WERI-Rb-1 (cell line): Measurements from ENCODE around the gene MAMDC2.

Source experiments
- DNase-seq: peaks from one replicate; pipeline ENCODE4 v3.0.0-alpha.2; 2020
- H3K27ac ChIP-seq: fragments of 250-450 bp; sonication (Bioruptor Pico); 2 replicates; pipeline ENCODE4 v1.5.1; 2020; ENCODE audit warnings: mild to moderate bottlenecking, moderate library complexity
- H3K27me3 ChIP-seq: fragments of 250-450 bp; sonication (Bioruptor Pico); 2 replicates; pipeline ENCODE4 v1.5.1; 2021; ENCODE audit warnings: mild to moderate bottlenecking, low read depth, moderate library complexity; ENCODE audit not compliant: insufficient read depth, severe bottlenecking
- H3K36me3 ChIP-seq: fragments of 250-450 bp; sonication (Bioruptor Pico); 2 replicates; pipeline ENCODE4 v1.5.1; 2020; ENCODE audit warnings: mild to moderate bottlenecking, moderate library complexity
- H3K4me3 ChIP-seq: 2 replicates; pipeline ENCODE4 v1.5.1; 2011; ENCODE audit warnings: low read depth, mild to moderate bottlenecking, control low read depth, low read length
- H3K9me3 ChIP-seq: fragments of 250-450 bp; sonication (Bioruptor Pico); 2 replicates; pipeline ENCODE4 v1.5.1; 2021; ENCODE audit warnings: mild to moderate bottlenecking, moderate library complexity; ENCODE audit not compliant: severe bottlenecking
- CTCF ChIP-seq: IDR thresholded peaks from 2 replicates; pipeline ENCODE4 v1.5.1; 2011; ENCODE audit warnings: low read depth, mild to moderate bottlenecking, control low read depth, inconsistent platforms, low read length

The MAMDC2 gene

GRCh38 chr9:70003901-70004714 is 39.5 kb upstream of the MAMDC2 start:
- H3K27ac ChIP-seq = no peak overlapping the region
- no peak overlapping the region for H3K4me3 ChIP-seq
- no peak for TF ChIP-seq CTCF
- no peak for DNase-seq
- H3K27me3 ChIP-seq = no peaks in the 10 kb centered on the region
- H3K36me3 ChIP-seq = no peaks in the 10 kb centered on the region
- no peaks in the 10 kb centered on the region for H3K9me3 ChIP-seq

GRCh38 chr9:70006306-70006705 is 37.3 kb upstream of the MAMDC2 start:
- Histone ChIP-seq H3K9me3 (no peaks in the 10 kb centered on the region), H3K4me3 (no peak overlapping the region), H3K36me3 (no peaks in the 10 kb centered on the region), H3K27me3 (no peaks in the 10 kb centered on the region), H3K27ac (no peak overlapping the region)
- no peak for DNase-seq
- no peak for TF ChIP-seq CTCF

GRCh38 chr9:70007831-70008230 is 35.8 kb upstream of the MAMDC2 start:
- TF ChIP-seq CTCF = no peak

GRCh38 chr9:70010015-70010414 is 33.6 kb upstream of the MAMDC2 start:
- TF ChIP-seq CTCF = no peak
- Histone ChIP-seq H3K27me3 (no peaks in the 10 kb centered on the region), H3K27ac (no peak overlapping the region), H3K9me3 (no peaks in the 10 kb centered on the region), H3K36me3 (no peaks in the 10 kb centered on the region), H3K4me3 (no peak overlapping the region)
- no peak for DNase-seq

More at GRCh38 chr9:70007831-70008230, 35.8 kb upstream of the MAMDC2 start:
- DNase-seq = no peak
- Histone ChIP-seq H3K9me3 (no peaks in the 10 kb centered on the region), H3K36me3 (no peaks in the 10 kb centered on the region), H3K4me3 (no peak overlapping the region), H3K27ac (no peak overlapping the region), H3K27me3 (no peaks in the 10 kb centered on the region)

GRCh38 chr9:70011366-70011765 is 32.3 kb upstream of the MAMDC2 start:
- no peak for TF ChIP-seq CTCF
- Histone ChIP-seq H3K27me3 (no peaks in the 10 kb centered on the region), H3K36me3 (no peaks in the 10 kb centered on the region), H3K9me3 (no peaks in the 10 kb centered on the region), H3K27ac (no peak overlapping the region), H3K4me3 (no peak overlapping the region)
- peak; percentile 24 for DNase-seq

GRCh38 chr9:70012569-70012968 is 31.1 kb upstream of the MAMDC2 start:
- no peaks in the 10 kb centered on the region for H3K36me3 ChIP-seq
- no peak overlapping the region for H3K27ac ChIP-seq
- no peak overlapping the region for H3K4me3 ChIP-seq
- H3K27me3 ChIP-seq = no peaks in the 10 kb centered on the region
- no peak for TF ChIP-seq CTCF
- H3K9me3 ChIP-seq = no peaks in the 10 kb centered on the region
- peak; percentile 29 for DNase-seq
